Neural progenitor cell (in vitro differentiated cells): ENCODE measurements around the gene DDIAS.

Source experiments
- CTCF ChIP-seq: fragments of 200-600 bp; sonication (generic); IDR thresholded peaks from 2 replicates; pipeline ENCODE4 v1.5.1; 2017; ENCODE audit warnings: antibody characterized with exemption, mild to moderate bottlenecking
- EZH2 ChIP-seq: fragments of 200-600 bp; sonication (generic); IDR thresholded peaks from 2 replicates; pipeline ENCODE4 v1.6.1; 2017; ENCODE audit warnings: antibody characterized with exemption, mild to moderate bottlenecking, moderate library complexity

DNA sequence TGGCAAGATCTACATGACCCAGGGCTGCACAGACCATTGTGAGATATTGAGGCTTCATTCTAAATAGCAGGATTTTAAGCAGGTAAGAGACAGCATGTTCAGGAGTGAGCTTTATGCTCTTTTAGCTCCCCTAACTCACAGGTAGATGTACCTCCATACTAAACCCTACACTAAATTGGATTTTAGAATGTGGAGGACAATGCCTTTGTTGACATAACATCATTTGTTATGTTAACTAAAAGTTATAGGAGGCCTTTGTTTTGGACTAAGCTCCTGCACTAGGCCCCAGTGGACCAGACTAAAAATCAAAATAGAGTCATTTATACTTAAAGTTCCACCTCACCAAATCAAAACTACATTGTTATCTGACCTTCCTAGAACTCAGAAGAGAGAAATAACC lies 6.8 kb downstream of the DDIAS start:
- TF ChIP-seq CTCF (no peak), EZH2 (no peak)
